ENCODE data around the gene DAZAP1. TPM values are rescaled to one million over a fixed set of nuclear protein-coding genes. Genes with fewer than 3 reads are reported as not detected.

Gene DAZAP1
- polyA plus RNA-seq, 12 donors = 53.6 to 125 (median 62.2) TPM; not detected in 1

DNA sequence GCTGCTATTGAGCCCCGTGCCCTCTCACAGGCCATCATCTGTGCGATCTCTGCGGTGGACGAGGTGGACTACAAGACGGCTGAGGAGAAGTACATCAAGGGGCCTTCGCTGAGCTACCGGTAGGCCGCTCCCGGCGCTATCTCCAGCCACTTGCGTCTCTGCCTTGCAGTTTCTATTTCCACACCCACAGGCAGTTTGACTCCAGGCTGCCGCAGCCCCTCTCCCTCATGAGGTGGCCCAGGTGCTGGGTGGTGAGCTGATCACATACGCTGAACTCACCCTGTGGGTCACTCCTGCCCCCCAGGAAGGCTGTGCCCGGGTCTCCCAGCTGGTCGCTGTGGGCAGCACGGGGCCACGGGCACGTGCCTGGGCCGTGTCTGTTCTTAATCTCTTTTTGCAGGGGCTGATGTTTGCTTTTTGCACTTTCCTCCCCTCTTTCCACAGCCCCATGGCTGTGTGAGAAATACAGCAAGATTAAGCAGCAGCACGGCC, 34.3 kb upstream of the DAZAP1 start:
- DNase-seq = no peak

DNA sequence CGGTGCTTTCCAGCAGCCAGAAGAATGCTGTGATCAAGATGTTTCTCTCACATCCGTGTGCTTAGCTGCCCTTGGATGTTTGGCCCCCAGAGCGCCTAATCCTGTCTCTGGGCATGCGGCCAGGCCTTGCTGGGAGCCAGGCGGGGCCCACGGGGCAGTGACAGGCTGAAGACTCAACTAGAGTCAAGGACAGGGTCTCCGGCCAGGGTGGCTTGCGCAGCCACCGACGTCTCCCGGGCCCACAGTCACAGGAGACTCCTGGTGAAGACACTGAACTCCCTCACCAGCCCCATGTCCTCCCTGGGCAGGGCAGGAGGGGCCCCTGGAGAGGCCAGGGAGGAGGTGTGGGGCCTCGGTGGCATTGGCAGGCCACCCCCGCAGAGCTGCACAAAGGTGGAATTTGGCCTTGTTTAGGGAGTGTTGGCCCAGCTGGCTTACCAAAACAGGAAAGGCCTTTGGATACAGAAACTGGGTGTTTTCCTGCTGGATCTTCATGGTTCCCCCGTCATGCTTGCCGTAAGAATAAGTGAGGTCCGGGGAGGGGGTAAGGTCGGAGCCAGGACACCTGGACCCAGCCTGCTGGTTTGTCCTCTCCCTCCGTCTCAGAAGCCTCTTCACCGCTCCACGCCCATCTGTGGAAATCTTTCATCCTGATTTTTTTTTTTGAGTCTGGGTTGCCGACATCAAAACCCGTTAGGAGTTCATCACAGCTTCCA, 33.7 kb upstream of the DAZAP1 start:
- DNase-seq = no peak

DNA sequence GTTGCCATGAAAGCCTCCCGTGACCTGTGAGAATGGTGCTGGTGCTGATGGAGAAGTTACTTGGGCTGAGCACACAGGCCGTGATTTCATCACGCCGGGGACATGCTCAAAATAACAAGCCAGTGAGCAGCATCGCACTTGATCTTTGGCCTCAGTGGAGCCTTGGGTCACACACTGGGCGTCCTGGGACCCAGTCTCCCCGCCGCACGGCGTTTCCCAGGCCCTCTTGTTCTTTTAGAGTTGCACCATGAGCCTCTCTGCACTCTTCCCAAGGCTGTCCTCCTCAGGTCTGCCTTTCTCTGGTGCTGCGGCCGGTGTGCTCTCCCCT, 33.2 kb upstream of the DAZAP1 start:
- DNase-seq = no peak

DNA sequence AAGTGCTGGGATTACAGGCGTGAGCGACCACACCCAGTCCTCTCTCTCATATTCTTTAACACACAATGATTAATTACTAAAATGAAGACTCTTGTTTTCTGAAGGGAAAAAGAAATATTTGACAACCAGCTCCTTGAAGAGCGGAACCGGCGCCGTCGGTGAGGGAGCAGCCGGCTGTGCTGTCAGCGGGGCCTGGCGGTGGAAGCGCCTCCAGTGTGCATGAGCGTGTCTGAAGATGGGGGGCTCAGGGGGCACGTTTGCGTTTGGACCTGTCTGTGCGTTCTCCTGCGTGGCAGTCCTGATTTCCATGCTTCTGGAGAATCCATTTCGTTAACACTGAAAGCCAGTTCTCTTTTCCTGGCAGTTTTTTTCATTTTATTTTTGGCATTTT, 31.0 kb upstream of the DAZAP1 start:
- DNase-seq = no peak

DNA sequence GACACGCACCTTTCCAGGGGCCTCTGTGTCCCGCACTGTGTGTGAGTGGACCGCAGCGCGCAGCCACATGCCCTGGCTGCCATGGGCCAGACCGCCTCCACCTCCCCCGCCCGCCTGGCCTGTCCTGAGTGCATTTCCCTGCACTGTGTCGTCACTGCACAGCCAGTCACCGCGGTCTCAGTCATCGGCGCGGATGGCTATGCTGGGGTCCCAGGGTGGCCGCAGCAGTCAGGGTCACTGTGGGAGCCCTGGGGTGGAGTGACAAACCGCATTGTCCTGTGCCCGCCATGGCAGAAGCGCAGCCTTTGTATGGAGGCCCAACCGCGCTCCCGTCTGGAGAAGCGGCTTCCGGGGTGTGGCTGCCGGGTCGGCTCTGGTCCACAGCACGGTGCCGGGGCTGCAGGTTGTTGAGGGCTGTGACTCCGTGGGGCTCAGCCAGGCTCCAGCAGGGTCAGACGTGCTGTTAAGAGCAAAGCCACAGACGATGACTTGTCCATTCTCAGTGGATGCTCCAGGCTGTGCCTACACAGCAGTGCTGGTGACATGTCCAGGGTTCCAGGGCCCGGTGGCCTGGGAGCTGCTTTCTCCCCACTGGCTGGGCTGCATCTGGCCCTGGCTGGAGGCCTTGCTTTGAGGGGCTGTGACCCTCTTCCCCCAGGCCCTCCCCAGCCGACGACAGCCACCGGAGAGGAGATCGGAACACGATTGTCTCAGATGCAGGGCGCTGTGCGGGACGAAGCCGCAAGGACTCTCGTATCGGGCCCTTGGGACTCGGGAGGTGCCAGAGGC, 30.0 kb upstream of the DAZAP1 start:
- no peak for DNase-seq

DNA sequence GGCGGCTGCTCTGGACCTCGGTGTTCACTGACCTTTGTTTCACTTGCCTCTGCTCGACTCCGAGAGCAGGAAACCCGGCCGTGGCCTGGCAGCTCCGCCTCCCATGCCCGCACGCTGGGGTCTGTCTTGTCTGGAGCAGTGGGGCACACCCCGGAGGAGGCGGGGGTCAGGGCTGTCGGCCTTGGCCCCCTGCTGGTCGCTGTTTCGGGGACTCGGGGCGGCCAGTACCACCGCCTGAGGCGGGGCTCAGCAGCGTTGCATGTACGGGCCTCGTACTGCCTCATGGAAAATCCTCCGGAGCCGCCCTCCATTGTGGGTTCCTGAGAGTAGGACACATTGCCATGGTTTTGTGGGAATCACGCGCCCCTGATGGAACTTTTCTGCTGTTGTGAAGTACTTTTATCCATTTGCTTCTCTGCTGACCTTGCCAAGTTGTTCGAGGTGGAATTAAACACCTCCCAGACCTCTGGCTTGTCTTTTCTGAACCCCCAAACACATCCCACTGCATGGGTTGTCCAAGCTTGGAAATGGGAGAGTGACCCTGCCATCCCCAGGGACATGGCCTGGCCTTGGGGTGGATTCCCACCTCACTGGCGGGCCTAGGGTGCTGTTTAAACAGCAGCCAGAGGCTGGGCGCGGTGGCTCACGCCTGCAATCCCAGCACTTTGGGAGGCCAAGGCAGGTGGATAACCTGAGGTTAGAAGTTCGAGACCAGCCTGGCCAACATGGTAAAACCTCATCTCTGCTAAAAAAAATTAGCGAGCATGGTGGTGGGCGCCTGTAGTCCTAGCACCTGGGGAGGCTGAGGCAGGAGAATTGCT, 29.2 kb upstream of the DAZAP1 start:
- no peak for DNase-seq

DNA sequence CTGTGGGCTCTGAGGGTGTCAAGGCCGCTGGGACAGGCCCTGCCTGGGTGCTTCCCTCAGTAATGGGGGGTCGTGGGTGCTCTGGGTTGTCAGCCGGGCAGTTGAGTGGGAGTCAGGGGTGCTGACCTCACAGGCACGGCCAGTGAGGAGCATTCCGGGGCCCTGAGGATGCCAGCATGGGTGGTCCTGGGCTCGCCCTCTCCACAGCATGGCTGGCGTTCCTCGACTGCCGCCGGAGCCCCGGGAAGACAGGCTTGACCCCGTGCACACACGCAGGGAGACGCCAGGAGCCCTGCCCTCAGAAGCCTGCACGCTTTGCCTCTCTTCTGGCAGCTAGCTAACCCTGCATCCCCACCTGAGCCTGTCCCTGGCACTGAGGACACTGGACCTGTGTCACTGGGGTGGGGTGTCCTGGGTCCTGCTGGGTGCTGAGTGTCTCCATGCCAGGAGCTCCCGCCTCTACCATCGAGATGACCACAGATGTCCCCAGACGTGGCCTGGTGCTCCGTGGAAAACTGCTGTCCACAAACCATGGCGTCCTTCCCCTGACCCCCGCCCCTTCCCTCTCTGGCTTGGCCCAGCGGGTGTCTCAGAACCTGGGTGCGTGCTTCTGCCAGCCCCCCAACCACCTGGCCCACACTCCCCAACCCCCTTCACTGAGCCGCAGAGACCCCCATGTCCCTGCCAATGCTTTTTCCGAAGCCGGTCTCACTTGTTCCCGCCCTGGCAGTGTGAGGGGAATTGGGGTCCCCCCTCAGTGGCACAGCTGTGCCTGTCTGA, 28.1 kb upstream of the DAZAP1 start:
- DNase-seq = no peak

DNA sequence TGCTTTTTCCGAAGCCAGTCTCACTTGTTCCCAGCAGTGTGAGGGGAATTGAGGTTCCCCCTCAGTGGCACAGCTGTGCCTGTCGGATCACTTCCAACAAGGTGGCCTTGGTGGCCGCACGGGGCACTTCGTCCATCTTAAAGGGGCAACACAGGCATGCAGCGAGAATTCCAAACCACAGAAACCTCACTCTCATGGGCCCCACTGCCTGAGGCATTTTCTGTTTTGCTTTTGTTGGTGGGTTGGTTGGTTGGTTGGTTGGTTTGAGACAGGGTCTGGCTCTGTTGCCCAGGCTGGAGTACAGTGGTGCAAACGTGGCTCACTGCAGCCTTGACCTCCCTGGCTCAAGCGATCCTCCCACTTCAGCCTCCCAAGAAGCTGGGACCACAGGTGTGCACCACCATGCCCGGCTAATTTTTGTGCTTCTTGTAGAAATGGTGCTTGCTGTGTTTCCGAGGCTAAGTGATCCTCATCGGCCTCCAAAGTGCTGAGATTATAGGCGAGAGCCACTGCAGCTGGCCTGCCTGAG, 27.4 kb upstream of the DAZAP1 start:
- no peak for DNase-seq

DNA sequence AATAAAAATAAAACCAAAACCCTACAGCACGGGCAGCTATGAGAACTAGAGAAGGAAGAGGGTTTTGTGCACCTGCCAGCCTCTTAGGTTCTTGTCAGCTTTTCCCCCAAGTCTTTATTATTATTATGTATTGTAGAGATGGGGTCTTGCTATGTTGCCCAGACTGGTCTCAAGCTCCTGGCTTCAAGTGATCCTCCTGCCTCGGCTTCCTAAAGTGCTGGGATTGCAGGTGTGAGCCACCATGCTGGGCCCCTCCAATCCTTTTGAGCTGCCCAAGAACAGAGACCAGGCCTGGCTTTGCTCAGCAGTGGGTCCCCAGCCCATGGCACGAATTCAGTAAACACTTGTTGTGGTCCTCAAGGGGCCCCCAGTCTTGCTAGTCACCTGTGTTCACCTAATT, 25.1 kb upstream of the DAZAP1 start:
- DNase-seq = no peak

DNA sequence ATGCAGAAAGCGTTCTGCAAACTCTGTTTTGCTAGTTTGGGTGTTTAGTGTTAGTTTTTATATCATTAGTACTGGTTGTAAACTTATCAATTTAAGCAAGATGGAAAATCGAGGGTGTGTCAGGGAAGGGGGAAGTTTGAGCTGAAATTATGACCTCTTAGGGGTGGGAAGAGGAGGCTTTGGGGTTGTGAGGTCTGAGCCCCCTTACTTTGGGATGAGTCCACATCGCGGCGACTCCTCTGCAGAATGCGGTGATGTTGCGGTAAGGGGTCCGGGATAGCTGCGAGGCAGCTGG, 24.4 kb upstream of the DAZAP1 start:
- DNase-seq = peak; percentile 69

DNA sequence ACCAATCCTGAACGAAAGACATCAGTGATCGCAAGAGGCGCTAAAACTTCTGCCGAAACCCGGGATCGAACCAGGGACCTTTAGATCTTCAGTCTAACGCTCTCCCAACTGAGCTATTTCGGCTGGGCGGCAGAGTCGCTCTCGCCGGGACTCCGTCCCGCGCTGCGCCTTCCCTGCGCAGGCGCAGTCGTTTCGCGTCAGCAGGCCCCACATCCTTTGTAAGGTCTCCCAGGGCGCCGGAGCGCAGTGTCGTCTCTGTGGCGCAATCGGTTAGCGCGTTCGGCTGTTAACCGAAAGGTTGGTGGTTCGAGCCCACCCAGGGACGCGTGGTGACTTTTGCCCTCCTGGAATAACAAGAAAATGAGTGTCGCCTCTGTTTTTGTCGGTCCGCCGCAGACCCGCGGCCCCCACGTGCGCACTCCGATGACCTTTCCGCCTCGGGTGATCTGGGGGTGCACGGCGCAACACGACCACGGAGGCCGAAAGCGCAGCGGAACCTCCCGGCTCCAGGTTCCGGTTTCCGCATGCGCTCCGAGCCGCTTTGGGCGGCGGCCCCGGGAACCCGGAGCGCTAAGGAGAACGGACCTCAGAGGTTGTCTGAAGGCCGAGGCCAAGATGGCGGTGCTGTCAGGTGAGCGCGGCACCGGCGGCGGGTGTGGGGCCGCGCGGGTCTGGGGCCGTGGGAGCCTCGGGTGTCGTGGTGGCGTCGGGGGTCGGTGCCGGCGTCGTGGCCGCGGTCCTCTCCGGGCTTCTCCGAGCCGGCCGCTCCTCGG, 23.9 kb upstream of the DAZAP1 start, which contains the start of gene NDUFS7:
NDUFS7 (plus strand) TSS at position 596 of the 773 bp plus-strand sequence; CDS start at position 616, 20 bp downstream.
- peak; percentile 95 for DNase-seq

DNA sequence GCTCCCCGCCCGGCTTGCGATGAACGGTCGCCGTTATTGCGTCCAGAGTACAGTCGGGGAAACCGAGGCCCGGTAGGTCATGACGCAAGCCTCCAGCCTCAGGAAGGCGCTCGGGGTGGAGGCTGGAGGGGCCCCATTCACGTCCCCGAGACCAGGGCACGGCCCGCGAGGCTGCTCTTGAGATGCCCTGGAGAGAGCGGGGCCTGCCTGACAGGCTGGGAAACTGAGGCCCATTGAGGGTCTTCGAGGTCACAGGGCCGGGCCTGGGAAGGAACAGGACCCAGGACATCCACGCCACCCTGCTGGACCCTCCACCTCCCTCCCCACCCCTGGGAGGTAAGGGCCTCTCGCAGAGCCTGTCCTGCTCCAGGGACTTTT, 23.3 kb upstream of the DAZAP1 start:
- DNase-seq = no peak

DNA sequence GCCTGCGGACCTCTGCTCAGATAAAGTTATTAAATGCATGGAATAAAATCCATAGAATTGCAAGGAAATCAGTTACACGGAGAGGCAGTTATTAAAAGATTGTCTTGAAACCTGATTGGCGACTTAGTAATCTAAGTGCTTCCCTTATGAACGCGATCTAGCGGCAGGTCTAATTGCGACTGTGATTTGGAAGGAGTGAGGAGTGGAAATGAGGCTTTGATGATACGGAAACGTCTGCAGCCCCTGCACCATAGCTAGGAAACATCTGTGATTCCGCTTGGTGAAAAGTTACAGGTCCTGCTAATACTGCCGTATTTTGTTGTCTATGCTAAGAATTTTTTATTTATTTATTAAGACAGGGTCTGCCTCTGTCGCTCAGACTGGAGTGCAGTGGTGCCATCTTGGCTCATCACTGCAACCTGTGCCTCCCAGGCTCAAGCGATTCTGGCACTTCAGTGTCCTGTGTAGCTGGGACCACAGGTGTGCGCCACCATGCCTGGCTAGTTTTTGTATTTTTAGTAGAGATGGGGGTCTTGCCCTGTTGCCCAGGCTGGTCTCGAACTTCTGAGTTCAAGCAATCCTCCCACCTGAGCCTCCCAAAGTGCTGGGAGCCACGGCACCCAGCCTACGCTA, 22.8 kb upstream of the DAZAP1 start:
- DNase-seq = no peak

DNA sequence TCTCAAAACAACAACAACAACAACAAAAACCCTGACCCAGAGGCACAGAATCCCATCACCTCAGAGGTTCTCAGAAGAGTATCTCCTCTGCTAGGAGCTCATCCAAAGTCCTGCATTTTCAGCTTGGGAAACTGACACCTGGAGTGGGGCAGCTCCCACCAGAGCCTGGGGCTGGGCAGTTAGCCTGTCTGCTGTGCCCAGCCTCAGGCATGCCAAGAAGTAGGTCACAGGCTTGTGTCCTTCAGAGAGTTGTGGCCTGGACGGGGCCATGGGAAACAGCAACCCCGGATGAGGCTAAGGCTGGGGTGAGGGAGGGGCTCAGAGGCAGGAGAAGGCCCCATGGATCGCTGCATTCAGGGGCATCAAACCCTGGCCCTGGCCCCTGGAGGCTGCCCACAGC, 21.6 kb upstream of the DAZAP1 start:
- DNase-seq = no peak

DNA sequence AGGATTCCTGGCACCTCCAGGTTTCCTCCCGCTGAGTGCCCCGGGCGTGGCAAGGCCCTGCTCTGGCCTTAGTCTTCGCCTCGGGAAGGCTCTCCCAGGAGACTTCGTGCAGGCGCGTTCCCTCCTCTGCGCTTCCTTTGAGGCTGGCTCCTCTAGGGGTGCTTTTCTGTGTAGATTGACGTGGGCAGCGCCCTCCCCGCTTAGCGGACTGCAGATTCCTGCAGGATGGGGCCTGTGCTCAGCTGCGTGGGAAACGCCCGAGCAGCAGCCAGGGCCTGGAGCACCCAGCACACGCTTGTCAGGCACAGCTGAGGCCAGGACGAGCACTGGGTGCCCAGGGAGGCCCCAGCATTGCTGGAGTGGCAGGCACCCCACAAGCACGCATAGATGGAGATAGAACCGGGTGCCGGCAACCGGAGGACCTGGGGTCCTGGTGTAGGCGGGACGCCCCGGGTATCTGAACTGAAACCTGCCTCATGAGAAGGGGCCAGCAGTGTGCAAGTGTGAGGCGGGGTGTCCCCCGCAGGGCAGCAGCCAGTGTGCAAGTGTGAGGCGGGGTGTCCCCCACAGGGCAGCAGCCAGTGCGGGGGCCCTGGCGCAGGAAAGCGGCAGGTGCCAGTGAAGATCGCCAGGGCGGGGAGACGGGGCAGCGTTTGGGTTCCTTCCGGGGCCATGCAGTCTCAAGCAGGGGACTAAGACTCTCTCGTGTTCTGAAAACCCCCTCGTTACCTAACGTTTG, 20.3 kb upstream of the DAZAP1 start:
- no peak for DNase-seq

DNA sequence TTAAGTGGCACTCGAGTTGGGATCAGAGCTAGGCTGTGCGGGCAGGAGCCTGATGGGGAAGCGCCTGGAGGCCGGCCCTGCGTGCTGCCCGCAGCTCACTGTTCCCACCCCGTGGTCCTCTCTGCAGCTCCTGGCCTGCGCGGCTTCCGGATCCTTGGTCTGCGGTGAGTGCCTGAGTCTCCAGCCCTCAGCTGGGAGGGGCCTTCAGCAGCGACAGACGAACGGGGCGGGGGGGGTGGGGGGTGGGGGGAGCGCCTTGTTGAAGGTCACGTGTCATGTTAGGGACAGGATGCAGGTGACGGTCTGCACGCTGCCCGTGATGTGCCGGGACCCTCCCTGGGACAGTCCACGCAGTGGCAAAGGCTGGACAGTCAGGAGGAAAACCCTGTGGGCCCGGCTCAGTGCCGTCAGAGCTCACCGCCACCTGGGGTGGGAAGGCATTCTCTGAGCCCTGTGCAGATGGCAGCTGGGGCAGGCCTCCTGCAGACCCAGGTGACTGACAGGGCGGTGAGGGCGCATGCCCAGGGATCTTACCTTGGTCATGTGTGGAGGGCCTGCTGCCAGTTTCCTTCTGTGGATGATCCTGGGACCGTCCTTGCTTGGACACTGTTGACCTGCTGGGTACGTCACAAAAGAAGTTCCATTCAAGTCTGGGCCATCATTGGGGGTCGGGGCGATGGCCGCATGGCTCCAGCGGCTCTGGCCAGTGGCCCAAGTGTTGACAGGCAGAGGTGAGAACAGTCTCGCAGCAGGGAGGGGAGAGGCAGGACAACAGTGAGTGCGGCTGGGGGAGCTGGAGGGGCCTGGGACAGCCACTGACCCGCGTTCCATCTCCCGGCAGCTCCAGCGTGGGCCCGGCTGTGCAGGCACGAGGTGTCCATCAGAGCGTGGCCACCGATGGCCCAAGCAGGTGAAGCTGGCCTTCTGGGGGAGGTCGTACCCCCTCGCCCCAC, 19.4 kb upstream of the DAZAP1 start:
- DNase-seq = no peak

DNA sequence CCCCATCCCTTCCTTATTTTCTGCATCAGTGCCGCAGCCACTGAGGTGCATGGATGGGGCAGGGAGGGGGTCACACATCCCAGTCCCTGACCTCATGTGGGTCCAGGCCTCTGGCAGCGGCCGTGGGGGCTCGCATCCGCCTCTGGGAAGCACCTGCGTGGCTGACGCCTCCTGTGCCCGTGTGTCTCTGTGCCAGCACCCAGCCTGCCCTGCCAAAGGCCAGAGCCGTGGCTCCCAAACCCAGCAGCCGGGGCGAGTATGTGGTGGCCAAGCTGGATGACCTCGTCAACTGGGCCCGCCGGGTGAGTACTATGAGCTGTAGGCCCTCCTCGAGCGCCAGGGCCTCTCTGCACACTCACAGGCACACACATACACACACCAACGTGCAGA, 18.8 kb upstream of the DAZAP1 start:
- no peak for DNase-seq
